HepG2 (cell line): ENCODE results near the gene COMMD10. TPM values are rescaled to one million over a fixed set of nuclear protein-coding genes. Genes with fewer than 3 reads are reported as not detected.

ENCODE experiments used
- AHR ChIP-seq: IDR thresholded peaks from 2 replicates; pipeline ENCODE4 v1.6.1; 2018; ENCODE audit warnings: missing genetic modification reagents, missing compliant biosample characterization
- ATRX ChIP-seq: sonication (generic); formaldehyde crosslinking; IDR thresholded peaks from 2 replicates; pipeline ENCODE4 v1.4.0; 2020; ENCODE audit warnings: missing genetic modification reagents, borderline replicate concordance
- DMTF1 ChIP-seq: sonication (generic); formaldehyde crosslinking; IDR thresholded peaks from 2 replicates; pipeline ENCODE4 v1.4.0; 2020; ENCODE audit warnings: mild to moderate bottlenecking, missing genetic modification reagents
- DNMT3B ChIP-seq: conservative IDR thresholded peaks from 2 replicates; pipeline ENCODE4 v1.6.1; 2016; ENCODE audit warnings: missing biosample characterization, control low read depth
- DPF2 ChIP-seq: sonication (generic); formaldehyde crosslinking; IDR thresholded peaks from 2 replicates; pipeline ENCODE4 v1.4.0; 2020; ENCODE audit warnings: mild to moderate bottlenecking, low read depth, missing genetic modification reagents, borderline replicate concordance
- GATAD1 ChIP-seq: IDR thresholded peaks from 2 replicates; pipeline ENCODE4 v1.6.1; 2016; ENCODE audit warnings: missing genetic modification reagents, missing compliant biosample characterization
- HOXA9 ChIP-seq: sonication (generic); formaldehyde crosslinking; IDR thresholded peaks from 2 replicates; pipeline ENCODE4 v1.8.1; 2022; ENCODE audit warnings: missing genetic modification reagents, mild to moderate bottlenecking, moderate library complexity, borderline replicate concordance
- KLF15 ChIP-seq: sonication (generic); formaldehyde crosslinking; IDR thresholded peaks from 2 replicates; pipeline ENCODE4 v1.8.1; 2023; ENCODE audit warnings: borderline replicate concordance, mild to moderate bottlenecking, inconsistent platforms, missing genetic modification reagents, mixed read lengths
- KLF6 ChIP-seq: IDR thresholded peaks from 2 replicates; pipeline ENCODE4 v1.8.0; 2016; ENCODE audit warnings: missing biosample characterization, missing genetic modification reagents
- KMT2B ChIP-seq: IDR thresholded peaks from 2 replicates; pipeline ENCODE4 v1.6.1; 2016; ENCODE audit warnings: missing genetic modification reagents, missing compliant biosample characterization
- MIER3 ChIP-seq: IDR thresholded peaks from 2 replicates; pipeline ENCODE4 v1.6.1; 2016; ENCODE audit warnings: missing compliant biosample characterization, borderline replicate concordance
- MTA1 ChIP-seq: sonication (generic); formaldehyde crosslinking; IDR thresholded peaks from 2 replicates; pipeline ENCODE4 v1.4.0; 2020; ENCODE audit warnings: missing genetic modification reagents, mild to moderate bottlenecking, borderline replicate concordance
- NCOA2 ChIP-seq: sonication (generic); formaldehyde crosslinking; IDR thresholded peaks from 2 replicates; pipeline ENCODE4 v1.8.0; 2022; ENCODE audit warnings: inconsistent platforms
- NFE2L2 ChIP-seq: fragments of 150-350 bp; IDR thresholded peaks from 2 replicates; pipeline ENCODE4 v1.6.1; 2014; ENCODE audit warnings: low read length
- SOX6 ChIP-seq, 2 experiments: fragments of 450-650 bp in 1 of 2; sonication (generic) in 1 of 2; formaldehyde crosslinking in 1 of 2; IDR thresholded peaks; 2 replicates each; pipeline versions ENCODE4 v1.4.0 to v1.6.1; 2017 to 2020; ENCODE audit warnings: antibody characterized with exemption in 1 of 2, mild to moderate bottlenecking in 1 of 2, missing genetic modification reagents in 1 of 2
- ZC3H13 ChIP-seq: sonication (generic); formaldehyde crosslinking; IDR thresholded peaks from 2 replicates; pipeline ENCODE4 v1.8.1; 2023; ENCODE audit warnings: mild to moderate bottlenecking, missing genetic modification reagents, moderate library complexity
- ZFP1 ChIP-seq: IDR thresholded peaks from 2 replicates; pipeline ENCODE4 v1.6.1; 2016
- ZNF431 ChIP-seq: sonication (generic); formaldehyde crosslinking; IDR thresholded peaks from 2 replicates; pipeline ENCODE4 v1.9.0; 2022; ENCODE audit warnings: missing genetic modification reagents, low read depth, mild to moderate bottlenecking, borderline replicate concordance
- ZNF451 ChIP-seq: sonication (generic); formaldehyde crosslinking; IDR thresholded peaks from 2 replicates; pipeline ENCODE4 v1.5.0; 2020; ENCODE audit warnings: mild to moderate bottlenecking, missing genetic modification reagents
- ZNF563 ChIP-seq: sonication (generic); formaldehyde crosslinking; IDR thresholded peaks from 2 replicates; pipeline ENCODE4 v1.8.0; 2022; ENCODE audit warnings: mild to moderate bottlenecking, moderate library complexity, missing genetic modification reagents
- ZNF574 ChIP-seq: sonication (generic); formaldehyde crosslinking; IDR thresholded peaks from 2 replicates; pipeline ENCODE4 v1.4.0; 2020; ENCODE audit warnings: missing genetic modification reagents
- ZNF580 ChIP-seq: IDR thresholded peaks from 2 replicates; pipeline ENCODE4 v1.6.1; 2016; ENCODE audit warnings: low read depth, borderline replicate concordance
- ZNF629 ChIP-seq: sonication (generic); formaldehyde crosslinking; conservative IDR thresholded peaks from 2 replicates; pipeline ENCODE4 v1.5.0; 2020; ENCODE audit warnings: missing genetic modification reagents
- ZNF7 ChIP-seq: IDR thresholded peaks from 2 replicates; pipeline ENCODE4 v1.6.1; 2016; ENCODE audit warnings: missing biosample characterization, missing genetic modification reagents
- ZNF713 ChIP-seq: sonication (generic); formaldehyde crosslinking; IDR thresholded peaks from 2 replicates; pipeline ENCODE4 v1.4.0; 2020; ENCODE audit warnings: mild to moderate bottlenecking, missing genetic modification reagents
- ZNF780A ChIP-seq: sonication (generic); formaldehyde crosslinking; IDR thresholded peaks from 2 replicates; pipeline ENCODE4 v1.8.0; 2022; ENCODE audit warnings: mild to moderate bottlenecking, missing genetic modification reagents, moderate library complexity
- polyA plus RNA-seq, 8 experiments: library from polyadenylated mRNA; depleted of rRNA in 3 of 8; stranded (reverse) in 7 of 8; unstranded in 1 of 8; fragments of >200 nt; fragmentation: Illumina TruSeq in 4 of 8; extraction: Trizol in 4 of 8; gene quantifications; 2 replicates each; pipeline versions ENCODE4 v1.2.1 to v1.2.3, GENCODE V29; 2011 to 2016; ENCODE audit warnings: low read depth in 4 of 8, missing spikeins in 1 of 8, mixed read lengths in 1 of 8; ENCODE audit not compliant: insufficient read depth in 1 of 8
- total RNA-seq, 5 experiments: library from RNA; depleted of rRNA; stranded (reverse); fragments of >200 nt; fragmentation: Illumina TruSeq; extraction: Trizol; gene quantifications; 2 replicates each; pipeline ENCODE4 v1.2.3, GENCODE V29; 2016; ENCODE audit warnings: low read depth in 1 of 5

The COMMD10 gene
- total and polyA plus RNA-seq, 2 of the 13 experiments (the other 11 are each of a cell fraction or from before 2014, with no cell fraction given), result 16.9 to 39.3 TPM

- TF ChIP-seq ZNF574 (peak; percentile 91), AHR (CRISPR knock-in tag) (0 out of 2 replicates have a peak, but pooled peaks have one; percentile 51), ZNF431 (CRISPR knock-in tag) (0 out of 2 replicates have a peak, but pooled peaks have one; percentile 8), MTA1 (CRISPR knock-in tag) (peak; percentile 81; the same call in 1 of the 2 replicates), ZNF629 (CRISPR knock-in tag) (no peak), ZNF563 (peak; percentile 72; the same call in 1 of the 2 replicates), DPF2 (no peak), NFE2L2 (no peak), ZC3H13 (CRISPR knock-in tag) (peak; percentile 79; the same call in 1 of the 2 replicates), GATAD1 (CRISPR knock-in tag) (peak; percentile 89), ZNF451 (CRISPR knock-in tag) (peak; percentile 87; the same call in 1 of the 2 replicates), DNMT3B (CRISPR knock-in tag) (no peak), ATRX (no peak), ZNF7 (CRISPR knock-in tag) (no peak), ZNF780A (CRISPR knock-in tag) (0 out of 2 replicates have a peak, but pooled peaks have one; percentile 26), NCOA2 (CRISPR knock-in tag) (no peak), KLF15 (peak; percentile 26; the same call in 1 of the 2 replicates), ZNF713 (CRISPR knock-in tag) (no peak), KLF6 (CRISPR knock-in tag) (peak; percentile 62; the same call in 1 of the 2 replicates), KMT2B (CRISPR knock-in tag) (peak; percentile 95), ZNF580 (CRISPR knock-in tag) (0 out of 2 replicates have a peak, but pooled peaks have one; percentile 27), SOX6 (IDR thresholded peaks at IDR 0.05) (no peak), SOX6 (CRISPR knock-in tag; IDR thresholded peaks at IDR 0.05) (peak; percentile 29; the same call in 1 of the 2 replicates), ZFP1 (CRISPR knock-in tag) (peak; percentile 36; the same call in 1 of the 2 replicates), DMTF1 (CRISPR knock-in tag) (no peak), MIER3 (CRISPR knock-in tag) (peak; percentile 77; the same call in 1 of the 2 replicates), HOXA9 (CRISPR knock-in tag) (no peak)
Observed at GRCh38 chr5:116084871-116085715, at the start of gene COMMD10 (continued).
